Thoracic aorta (tissue), 2 donors: ENCODE results near the gene KLHL7. TPM values are rescaled to one million over a fixed set of nuclear protein-coding genes. Genes with fewer than 3 reads are reported as not detected.

Experiments used
- ATAC-seq: fragments of 150-250 bp; one replicate; pipeline ENCODE4 v1.8.0; 2017; ENCODE audit warnings: low read depth; ENCODE audit not compliant: insufficient number of reproducible peaks, low FRiP score
- DNase-seq: peaks from one replicate; pipeline ENCODE4 v3.0.0-alpha.2; 2020; ENCODE audit warnings: low spot score
- H3K27ac ChIP-seq, 2 donors: fragments of 200-600 bp; sonication (generic); 1 replicate in 1 of 2; 2 replicates in 1 of 2; pipeline ENCODE4 v1.5.1; 2016; ENCODE audit warnings: mild to moderate bottlenecking in 2 of 2, moderate library complexity in 2 of 2
- H3K27me3 ChIP-seq: fragments of 200-600 bp; sonication (generic); replicated peaks from 2 replicates; pipeline ENCODE4 v1.6.0; 2016; ENCODE audit warnings: mild to moderate bottlenecking; ENCODE audit not compliant: insufficient read depth
- H3K36me3 ChIP-seq: fragments of 200-600 bp; sonication (generic); one replicate; pipeline ENCODE4 v1.5.1; 2016
- H3K4me1 ChIP-seq, 2 donors: fragments of 200-600 bp; sonication (generic); 1 replicate in 1 of 2; 2 replicates in 1 of 2; pipeline versions ENCODE4 v1.5.1 to v1.6.0; 2016; ENCODE audit warnings: low read depth in 2 of 2, mild to moderate bottlenecking in 1 of 2; ENCODE audit not compliant: control insufficient read depth in 1 of 2
- H3K4me3 ChIP-seq: fragments of 200-600 bp; sonication (generic); 2 replicates; pipeline ENCODE4 v1.5.1; 2016; ENCODE audit warnings: mild to moderate bottlenecking
- H3K9me3 ChIP-seq: fragments of 200-600 bp; sonication (generic); 2 replicates; pipeline ENCODE4 v1.5.1; 2016
- total RNA-seq, 2 donors: library from RNA; depleted of rRNA; stranded (reverse); fragments of >200 nt; gene quantifications; one replicate each; pipeline versions ENCODE4 v1.1.0 to v1.2.3, GENCODE V29; 2016
- TF ChIP-seq, protein P1 (sequence below): fragments of 200-600 bp; sonication (generic); IDR thresholded peaks from one replicate; pipeline ENCODE4 v1.5.1; 2019; ENCODE audit warnings: antibody characterized with exemption

Gene KLHL7
- total RNA-seq, 2 donors from 2014 or later: 22.7 to 23.8 TPM

- Histone ChIP-seq H3K36me3 (no peaks in the 10 kb centered on the region), H3K9me3 (no peaks in the 10 kb centered on the region), H3K27me3 (no peaks in the 10 kb centered on the region), H3K27ac (no peak overlapping the region), H3K4me3 (no peak overlapping the region), H3K4me1 (no peaks in the 10 kb centered on the region)
- no peak for ATAC-seq
- no peak for DNase-seq
- TF ChIP-seq, protein P1, sequence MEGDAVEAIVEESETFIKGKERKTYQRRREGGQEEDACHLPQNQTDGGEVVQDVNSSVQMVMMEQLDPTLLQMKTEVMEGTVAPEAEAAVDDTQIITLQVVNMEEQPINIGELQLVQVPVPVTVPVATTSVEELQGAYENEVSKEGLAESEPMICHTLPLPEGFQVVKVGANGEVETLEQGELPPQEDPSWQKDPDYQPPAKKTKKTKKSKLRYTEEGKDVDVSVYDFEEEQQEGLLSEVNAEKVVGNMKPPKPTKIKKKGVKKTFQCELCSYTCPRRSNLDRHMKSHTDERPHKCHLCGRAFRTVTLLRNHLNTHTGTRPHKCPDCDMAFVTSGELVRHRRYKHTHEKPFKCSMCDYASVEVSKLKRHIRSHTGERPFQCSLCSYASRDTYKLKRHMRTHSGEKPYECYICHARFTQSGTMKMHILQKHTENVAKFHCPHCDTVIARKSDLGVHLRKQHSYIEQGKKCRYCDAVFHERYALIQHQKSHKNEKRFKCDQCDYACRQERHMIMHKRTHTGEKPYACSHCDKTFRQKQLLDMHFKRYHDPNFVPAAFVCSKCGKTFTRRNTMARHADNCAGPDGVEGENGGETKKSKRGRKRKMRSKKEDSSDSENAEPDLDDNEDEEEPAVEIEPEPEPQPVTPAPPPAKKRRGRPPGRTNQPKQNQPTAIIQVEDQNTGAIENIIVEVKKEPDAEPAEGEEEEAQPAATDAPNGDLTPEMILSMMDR: no peak
Observed at GRCh38 chr7:23067271-23067670, 38.3 kb upstream of the KLHL7 start.

GRCh38 chr7:23072048-23072447 is 33.5 kb upstream of the KLHL7 start:
- H3K27me3 ChIP-seq: no peaks in the 10 kb centered on the region
- TF ChIP-seq, protein P1: no peak
- H3K9me3 ChIP-seq: no peaks in the 10 kb centered on the region
- DNase-seq: no peak
- H3K27ac ChIP-seq: no peak overlapping the region
- no peak overlapping the region for H3K4me3 ChIP-seq
- H3K4me1 ChIP-seq: peaks cover 11 to 26% of the 10 kb centered on the region in 2 donors
- no peaks in the 10 kb centered on the region for H3K36me3 ChIP-seq
- no peak for ATAC-seq

- H3K27me3 ChIP-seq: no peaks in the 10 kb centered on the region
- TF ChIP-seq, protein P1: no peak
- H3K4me3 ChIP-seq: no peak overlapping the region
- H3K9me3 ChIP-seq: no peaks in the 10 kb centered on the region
- ATAC-seq (no peak), DNase-seq (no peak)
- H3K27ac ChIP-seq: no peak overlapping the region
- peaks cover 11 to 31% of the 10 kb centered on the region in 2 donors for H3K4me1 ChIP-seq
- no peaks in the 10 kb centered on the region for H3K36me3 ChIP-seq
Observed at GRCh38 chr7:23072922-23073321, 32.7 kb upstream of the KLHL7 start.

DNA sequence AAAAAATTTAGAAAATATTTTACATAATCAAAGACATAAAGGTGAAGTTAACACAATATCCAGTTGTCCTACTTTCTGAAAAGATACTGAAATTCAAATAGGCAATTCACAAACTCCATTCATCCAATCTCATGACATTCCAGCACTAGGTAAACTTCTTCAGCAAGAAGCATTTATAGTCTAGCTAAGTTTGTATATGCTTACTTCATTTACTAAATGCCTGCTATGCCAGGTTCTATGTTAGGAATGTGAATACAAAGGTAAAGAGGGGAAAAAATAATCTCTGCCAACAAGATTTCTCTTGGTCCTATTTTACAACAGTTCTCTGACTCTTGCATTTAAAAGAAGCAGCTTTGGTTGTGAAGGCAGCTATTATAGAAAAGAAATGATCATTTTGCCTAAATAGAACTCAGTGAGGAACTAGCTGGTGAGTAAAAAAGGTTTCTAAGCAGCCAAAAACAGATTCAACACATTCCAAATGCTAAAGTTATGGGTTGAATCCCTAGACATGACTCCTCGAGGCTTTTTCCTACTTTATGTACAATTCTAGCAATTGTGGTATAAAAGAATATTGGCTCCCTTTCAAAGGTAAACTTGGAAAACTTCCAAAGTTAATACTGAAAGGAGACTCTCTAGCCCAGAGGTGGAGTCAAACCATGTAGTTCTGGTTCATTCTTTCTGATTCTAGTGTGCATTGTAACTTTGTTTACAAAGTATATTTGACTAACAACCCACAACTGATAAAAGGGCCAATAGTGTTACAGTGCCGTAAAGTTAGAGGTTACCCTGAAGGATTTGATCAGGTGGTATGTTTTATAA is 30.9 kb upstream of the KLHL7 start:
- ATAC-seq (no peak), DNase-seq (no peak)
- H3K27ac ChIP-seq: peak overlapping the region; percentile 15 to 68
- H3K36me3 ChIP-seq: no peaks in the 10 kb centered on the region
- H3K9me3 ChIP-seq: no peaks in the 10 kb centered on the region
- peaks cover 11 to 31% of the 10 kb centered on the region in 2 donors for H3K4me1 ChIP-seq
- H3K27me3 ChIP-seq: no peaks in the 10 kb centered on the region
- H3K4me3 ChIP-seq: no peak overlapping the region
- TF ChIP-seq, protein P1: no peak

DNA sequence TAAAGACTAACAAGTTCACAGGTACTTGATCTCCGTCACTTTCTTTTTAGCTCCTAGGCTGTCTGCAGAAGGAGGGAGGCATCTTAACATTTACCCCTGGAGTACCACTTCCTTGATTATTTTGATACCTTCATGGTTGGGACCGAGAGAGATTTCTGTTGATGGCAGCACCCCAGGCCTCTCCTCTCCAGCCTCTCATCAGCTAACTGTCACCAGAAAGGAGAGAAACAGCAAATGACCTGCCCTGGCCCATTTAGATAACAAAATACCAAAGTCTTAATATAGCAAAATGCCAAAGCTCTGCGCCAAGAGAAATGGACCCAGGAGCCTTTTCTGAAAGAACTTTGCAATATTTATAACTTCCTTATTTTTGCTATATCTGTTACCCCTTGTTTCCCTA is 30.0 kb upstream of the KLHL7 start:
- no peak for DNase-seq
- peaks cover 11 to 31% of the 10 kb centered on the region in 2 donors for H3K4me1 ChIP-seq
- ATAC-seq: no peak
- H3K4me3 ChIP-seq: peak overlapping the region; percentile 17
- H3K9me3 ChIP-seq: no peaks in the 10 kb centered on the region
- no peaks in the 10 kb centered on the region for H3K36me3 ChIP-seq
- H3K27me3 ChIP-seq: no peaks in the 10 kb centered on the region
- TF ChIP-seq, protein P1: no peak
- peak overlapping the region; percentile 16 to 68 for H3K27ac ChIP-seq
